HL-60 (cell line): ENCODE results near the gene SUGP1.

Experiments used
- DNase-seq, 2 experiments: peaks; one replicate each; pipeline ENCODE4 v3.0.0-alpha.2; 2010 to 2020; ENCODE audit warnings: low read depth in 1 of 2, low spot score in 1 of 2
- H3K27ac ChIP-seq: fragments of 250-450 bp; sonication (Bioruptor Pico); replicated peaks from 2 replicates; pipeline ENCODE4 v1.5.1; 2020; ENCODE audit warnings: mild to moderate bottlenecking, moderate library complexity
- H3K27me3 ChIP-seq: fragments of 250-450 bp; sonication (Bioruptor Pico); 2 replicates; pipeline ENCODE4 v1.5.1; 2021; ENCODE audit warnings: mild to moderate bottlenecking, moderate library complexity; ENCODE audit not compliant: insufficient read depth, poor library complexity, severe bottlenecking
- H3K4me3 ChIP-seq: replicated peaks from 2 replicates; pipeline ENCODE4 v1.5.1; 2011; ENCODE audit warnings: mild to moderate bottlenecking, control low read depth, low read length; ENCODE audit not compliant: insufficient read depth
- GABPA ChIP-seq: IDR thresholded peaks from 2 replicates; pipeline ENCODE4 v1.6.1; 2012; ENCODE audit warnings: low read depth
- POLR2AphosphoS5 ChIP-seq: IDR thresholded peaks from 2 replicates; pipeline ENCODE4 v1.6.1; 2012; ENCODE audit warnings: low read depth
- SPI1 ChIP-seq: IDR thresholded peaks from 2 replicates; pipeline ENCODE4 v1.6.1; 2012; ENCODE audit warnings: low read depth, mild to moderate bottlenecking, borderline replicate concordance
- TF ChIP-seq, protein P1 (sequence below): IDR thresholded peaks from 2 replicates; pipeline ENCODE4 v1.6.1; 2012; ENCODE audit warnings: low read depth; ENCODE audit not compliant: insufficient replicate concordance
- TF ChIP-seq, protein P2 (sequence below): IDR thresholded peaks from one replicate; pipeline ENCODE4 v1.5.1; 2011; ENCODE audit warnings: low read length, control low read depth, inconsistent platforms; ENCODE audit not compliant: insufficient read depth

The SUGP1 gene

DNA sequence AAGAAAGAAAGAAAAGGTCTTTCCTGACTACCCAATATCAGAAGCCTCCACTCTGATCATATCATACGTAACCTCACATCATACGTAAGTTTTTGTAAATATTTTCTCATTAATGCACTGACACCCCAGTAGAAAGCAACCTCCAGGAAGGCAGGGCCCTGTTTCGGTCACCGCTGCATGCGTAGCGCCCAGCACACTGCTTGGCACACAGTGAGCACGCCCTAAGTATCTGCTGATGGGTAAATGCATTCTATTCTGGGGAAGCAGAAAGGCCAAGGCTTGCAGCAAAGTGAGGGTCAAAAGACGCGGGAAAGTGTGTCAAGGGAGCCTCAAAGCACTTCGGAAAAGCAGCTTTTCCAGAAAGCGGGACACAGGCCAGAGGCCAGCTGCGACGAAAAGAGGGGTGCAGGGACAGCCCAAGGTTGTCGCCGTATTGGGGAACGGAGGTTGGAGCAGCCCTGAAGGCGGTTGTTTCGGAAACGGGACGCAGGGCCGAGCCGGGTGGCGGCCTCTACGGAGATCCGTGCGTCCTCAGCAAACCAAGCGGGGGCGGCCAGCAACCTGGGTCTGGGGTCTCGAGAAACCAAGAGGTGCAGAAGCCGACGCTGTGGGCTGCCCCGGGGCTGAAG lies 463 bp downstream of the SUGP1 start:
- Histone ChIP-seq H3K27me3 (no peaks in the 10 kb centered on the region), H3K27ac (peak overlapping the region; percentile 87), H3K4me3 (peak overlapping the region; percentile 98)
- DNase-seq = peak in 1 of 2 experiments; percentile 12
- TF ChIP-seq, protein P1, sequence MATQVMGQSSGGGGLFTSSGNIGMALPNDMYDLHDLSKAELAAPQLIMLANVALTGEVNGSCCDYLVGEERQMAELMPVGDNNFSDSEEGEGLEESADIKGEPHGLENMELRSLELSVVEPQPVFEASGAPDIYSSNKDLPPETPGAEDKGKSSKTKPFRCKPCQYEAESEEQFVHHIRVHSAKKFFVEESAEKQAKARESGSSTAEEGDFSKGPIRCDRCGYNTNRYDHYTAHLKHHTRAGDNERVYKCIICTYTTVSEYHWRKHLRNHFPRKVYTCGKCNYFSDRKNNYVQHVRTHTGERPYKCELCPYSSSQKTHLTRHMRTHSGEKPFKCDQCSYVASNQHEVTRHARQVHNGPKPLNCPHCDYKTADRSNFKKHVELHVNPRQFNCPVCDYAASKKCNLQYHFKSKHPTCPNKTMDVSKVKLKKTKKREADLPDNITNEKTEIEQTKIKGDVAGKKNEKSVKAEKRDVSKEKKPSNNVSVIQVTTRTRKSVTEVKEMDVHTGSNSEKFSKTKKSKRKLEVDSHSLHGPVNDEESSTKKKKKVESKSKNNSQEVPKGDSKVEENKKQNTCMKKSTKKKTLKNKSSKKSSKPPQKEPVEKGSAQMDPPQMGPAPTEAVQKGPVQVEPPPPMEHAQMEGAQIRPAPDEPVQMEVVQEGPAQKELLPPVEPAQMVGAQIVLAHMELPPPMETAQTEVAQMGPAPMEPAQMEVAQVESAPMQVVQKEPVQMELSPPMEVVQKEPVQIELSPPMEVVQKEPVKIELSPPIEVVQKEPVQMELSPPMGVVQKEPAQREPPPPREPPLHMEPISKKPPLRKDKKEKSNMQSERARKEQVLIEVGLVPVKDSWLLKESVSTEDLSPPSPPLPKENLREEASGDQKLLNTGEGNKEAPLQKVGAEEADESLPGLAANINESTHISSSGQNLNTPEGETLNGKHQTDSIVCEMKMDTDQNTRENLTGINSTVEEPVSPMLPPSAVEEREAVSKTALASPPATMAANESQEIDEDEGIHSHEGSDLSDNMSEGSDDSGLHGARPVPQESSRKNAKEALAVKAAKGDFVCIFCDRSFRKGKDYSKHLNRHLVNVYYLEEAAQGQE = no peak
- TF ChIP-seq SPI1 (no peak), GABPA (no peak), POLR2AphosphoS5 (no peak)
- TF ChIP-seq, protein P2, sequence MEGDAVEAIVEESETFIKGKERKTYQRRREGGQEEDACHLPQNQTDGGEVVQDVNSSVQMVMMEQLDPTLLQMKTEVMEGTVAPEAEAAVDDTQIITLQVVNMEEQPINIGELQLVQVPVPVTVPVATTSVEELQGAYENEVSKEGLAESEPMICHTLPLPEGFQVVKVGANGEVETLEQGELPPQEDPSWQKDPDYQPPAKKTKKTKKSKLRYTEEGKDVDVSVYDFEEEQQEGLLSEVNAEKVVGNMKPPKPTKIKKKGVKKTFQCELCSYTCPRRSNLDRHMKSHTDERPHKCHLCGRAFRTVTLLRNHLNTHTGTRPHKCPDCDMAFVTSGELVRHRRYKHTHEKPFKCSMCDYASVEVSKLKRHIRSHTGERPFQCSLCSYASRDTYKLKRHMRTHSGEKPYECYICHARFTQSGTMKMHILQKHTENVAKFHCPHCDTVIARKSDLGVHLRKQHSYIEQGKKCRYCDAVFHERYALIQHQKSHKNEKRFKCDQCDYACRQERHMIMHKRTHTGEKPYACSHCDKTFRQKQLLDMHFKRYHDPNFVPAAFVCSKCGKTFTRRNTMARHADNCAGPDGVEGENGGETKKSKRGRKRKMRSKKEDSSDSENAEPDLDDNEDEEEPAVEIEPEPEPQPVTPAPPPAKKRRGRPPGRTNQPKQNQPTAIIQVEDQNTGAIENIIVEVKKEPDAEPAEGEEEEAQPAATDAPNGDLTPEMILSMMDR = no peak

DNA sequence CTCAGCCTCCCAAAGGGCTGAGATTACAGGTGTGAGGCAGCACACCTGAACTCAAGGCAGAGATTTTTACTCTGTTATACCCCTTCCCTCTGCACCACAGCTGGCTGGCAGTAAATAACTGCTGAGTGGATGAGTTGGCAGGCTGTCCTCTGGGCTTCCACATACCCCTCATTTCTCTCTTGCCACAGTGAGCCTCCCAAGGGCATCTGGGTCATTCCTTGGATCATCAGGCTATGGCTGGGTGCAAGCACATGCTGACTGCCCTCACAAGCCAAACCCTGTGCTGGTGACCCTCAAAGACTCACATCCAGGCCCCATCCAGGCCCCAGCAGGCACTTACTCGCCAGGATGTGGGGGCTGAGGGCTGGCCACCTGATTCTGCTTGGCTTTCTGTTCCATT lies 4.2 kb downstream of the SUGP1 start:
- no peak for DNase-seq
- TF ChIP-seq, protein P2 = no peak
- TF ChIP-seq POLR2AphosphoS5 = no peak
- no peak for TF ChIP-seq GABPA
- TF ChIP-seq, protein P1 = no peak
- TF ChIP-seq SPI1 = no peak
- H3K4me3 ChIP-seq = no peak overlapping the region
- H3K27me3 ChIP-seq = no peaks in the 10 kb centered on the region
- H3K27ac ChIP-seq = no peak overlapping the region

DNA sequence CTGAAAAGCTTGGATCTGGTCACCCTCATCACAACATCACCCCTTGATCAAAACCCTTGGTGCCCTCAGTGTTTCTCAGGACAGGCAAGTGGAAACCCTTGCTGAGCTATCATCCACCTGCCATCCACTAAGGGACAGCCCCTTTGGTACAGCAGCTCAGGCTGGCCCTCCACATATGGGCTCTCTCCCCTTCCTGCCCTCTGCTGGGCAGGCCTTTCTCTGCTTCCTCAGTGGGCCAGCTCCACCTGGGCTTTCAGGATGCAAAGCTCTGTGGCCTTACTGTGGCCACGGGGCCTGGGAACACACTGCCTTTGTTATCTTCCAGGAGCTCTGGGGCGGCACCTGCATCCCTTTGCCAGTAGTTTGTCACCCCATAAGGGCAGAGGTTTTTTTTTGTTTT lies 4.9 kb downstream of the SUGP1 start:
- TF ChIP-seq, protein P2 = no peak
- Histone ChIP-seq H3K27ac (no peak overlapping the region), H3K4me3 (no peak overlapping the region), H3K27me3 (no peaks in the 10 kb centered on the region)
- DNase-seq = no peak

DNA sequence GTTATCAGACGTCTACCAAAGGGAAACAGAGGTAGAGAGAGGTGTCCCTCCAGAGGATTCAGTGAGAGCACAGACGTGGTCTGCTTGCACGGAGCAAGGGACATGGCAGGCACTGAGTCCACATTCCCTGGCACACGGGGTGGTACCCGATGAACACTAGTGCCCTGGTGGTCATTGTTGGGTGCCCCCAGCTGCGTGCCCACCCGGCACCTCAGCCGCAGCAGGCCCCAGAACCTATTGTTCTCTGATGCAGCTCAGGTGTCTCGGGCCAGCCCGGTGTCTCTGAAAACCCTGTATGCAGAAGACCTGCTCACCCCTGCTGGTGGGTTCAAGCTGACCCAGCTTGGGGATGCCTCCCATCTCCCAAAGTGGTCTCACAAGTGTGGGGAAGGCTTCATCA lies 11.9 kb downstream of the SUGP1 start:
- no peak for DNase-seq
- TF ChIP-seq, protein P2 = no peak
- TF ChIP-seq POLR2AphosphoS5 (no peak), SPI1 (no peak)
- H3K4me3 ChIP-seq = no peak overlapping the region
- H3K27me3 ChIP-seq = no peaks in the 10 kb centered on the region
- no peak overlapping the region for H3K27ac ChIP-seq
